Testis (tissue), 2 donors: ENCODE measurements around the gene MAGI2.

Source experiments
- CTCF ChIP-seq, 3 experiments: fragments of 450-650 bp in 2 of 3; fragments of 200-600 bp in 1 of 3; sonication (generic) in 1 of 3; IDR thresholded peaks; one replicate each; pipeline ENCODE4 v1.5.1; 2016 to 2019; ENCODE audit warnings: antibody characterized with exemption in 3 of 3, mild to moderate bottlenecking in 2 of 3, moderate library complexity in 1 of 3
- POLR2A ChIP-seq: fragments of 450-650 bp; IDR thresholded peaks from one replicate; pipeline ENCODE4 v1.6.1; 2017; ENCODE audit warnings: antibody characterized with exemption, mild to moderate bottlenecking, moderate library complexity

GRCh38 chr7:79405368-79405767, 48.1 kb downstream of the MAGI2 start:
- TF ChIP-seq CTCF (IDR thresholded peaks at IDR 0.05) (no peak), POLR2A (no peak)
